Germinal center (tissue), 1 donor: Measurements from ENCODE around the gene UGT1A7.

Experiments used
- DNase-seq: peaks from one replicate; pipeline ENCODE4 v3.0.0; 2012; ENCODE audit warnings: mixed read lengths, low spot score

Gene UGT1A7

DNA sequence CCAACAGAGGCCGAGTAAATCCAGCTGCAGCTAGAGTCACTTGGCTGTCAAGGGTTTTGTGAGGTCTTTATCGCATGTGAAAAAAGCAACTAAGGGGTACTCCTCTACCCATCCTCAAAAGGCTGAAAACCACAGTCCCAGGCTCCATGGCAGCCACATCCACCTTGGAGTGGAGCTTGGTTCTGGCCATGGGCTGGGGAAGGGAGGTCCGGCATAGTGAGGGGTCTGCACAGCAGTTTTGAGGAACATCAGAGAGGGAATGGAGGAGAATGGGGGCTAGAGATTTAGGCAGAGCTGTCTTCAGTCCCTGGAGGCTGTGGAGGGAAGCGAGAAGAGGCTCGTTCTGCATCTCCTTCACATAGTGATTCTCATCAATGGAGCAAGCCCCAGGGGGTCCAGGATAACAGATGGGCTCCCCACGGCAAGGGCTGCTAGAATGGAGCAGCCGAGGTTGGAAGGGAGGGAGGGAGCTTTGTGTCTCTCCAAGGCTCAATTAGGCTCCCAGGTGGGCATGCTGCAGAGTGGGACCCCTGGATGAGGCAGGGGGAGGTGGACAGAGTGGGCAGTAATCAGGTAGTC is 117.5 kb downstream of the UGT1A7 start:
- DNase-seq, result no peak

DNA sequence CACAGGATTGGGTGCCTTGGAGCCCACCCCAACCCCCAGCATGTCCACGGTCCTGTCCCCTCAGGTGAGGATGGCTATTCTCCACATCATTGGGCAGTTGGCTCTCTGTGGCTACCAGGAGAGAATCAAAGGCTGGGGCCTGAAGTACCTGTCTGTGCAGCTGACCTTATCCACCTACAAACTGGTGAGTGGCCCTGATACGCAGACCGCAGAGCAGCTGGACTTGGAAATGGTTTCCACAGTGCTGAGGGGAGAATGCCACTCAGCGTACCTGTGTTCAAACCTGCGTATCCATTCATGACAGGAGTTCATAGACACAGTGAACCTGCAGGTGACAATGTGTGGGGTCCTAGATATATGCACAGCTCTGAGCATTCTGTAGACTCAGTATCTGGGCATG is 118.0 kb downstream of the UGT1A7 start:
- no peak for DNase-seq

DNA sequence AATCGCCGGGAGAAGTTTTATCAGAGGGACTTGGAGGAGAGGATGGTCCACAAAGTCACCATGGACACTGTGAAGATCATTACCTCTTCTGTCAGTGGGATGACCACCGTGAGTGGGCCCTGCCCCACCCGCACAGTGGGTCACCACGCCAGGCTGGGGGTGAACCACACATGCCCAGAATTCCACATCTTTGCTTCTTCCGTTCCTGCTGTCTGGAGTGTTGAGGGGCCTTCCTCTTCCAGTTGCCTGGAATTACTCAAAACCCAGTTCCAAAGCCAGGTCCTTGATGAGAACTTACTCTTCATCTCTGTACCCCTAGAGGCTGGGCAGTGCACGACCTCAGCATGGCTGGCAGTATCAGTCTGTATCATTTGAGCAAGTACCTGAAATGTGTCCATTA is 118.5 kb downstream of the UGT1A7 start:
- DNase-seq, result no peak

DNA sequence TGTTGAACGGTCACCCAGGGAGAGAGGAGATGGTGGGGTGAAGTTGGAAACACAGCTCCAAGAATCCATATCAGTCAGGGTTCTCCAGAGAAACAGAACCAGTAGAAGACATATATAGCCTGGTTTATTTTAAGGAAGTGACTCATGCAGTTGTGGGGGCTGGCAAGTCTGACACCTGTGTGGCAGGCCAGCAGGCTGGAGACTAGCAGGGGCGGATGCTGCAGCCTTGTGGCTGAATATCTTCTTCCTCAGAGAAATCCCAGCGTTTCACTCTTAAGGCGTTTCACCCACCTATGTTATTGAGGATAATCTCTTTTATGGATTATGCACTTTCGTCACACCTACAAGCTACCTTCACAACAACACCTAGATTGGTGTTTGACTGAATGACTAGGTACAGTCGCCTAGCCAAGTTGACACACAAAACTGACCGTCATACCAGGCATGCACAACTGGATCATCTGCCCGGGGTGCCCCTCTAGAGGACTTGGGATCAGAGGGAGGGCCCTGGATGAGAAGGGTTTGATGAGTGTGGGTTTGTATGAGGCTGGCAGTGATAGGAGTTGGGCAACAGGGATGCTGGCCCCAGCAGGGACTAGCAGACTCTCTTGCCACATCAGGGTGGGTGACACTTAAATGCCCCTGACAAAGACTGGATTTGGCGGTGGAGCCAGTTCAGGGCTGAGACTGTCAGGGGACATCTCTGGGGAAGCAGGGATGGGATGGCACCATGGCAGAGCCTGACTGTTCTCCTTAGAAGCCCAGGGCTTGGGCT is 119.8 kb downstream of the UGT1A7 start:
- peak; percentile 26 for DNase-seq

DNA sequence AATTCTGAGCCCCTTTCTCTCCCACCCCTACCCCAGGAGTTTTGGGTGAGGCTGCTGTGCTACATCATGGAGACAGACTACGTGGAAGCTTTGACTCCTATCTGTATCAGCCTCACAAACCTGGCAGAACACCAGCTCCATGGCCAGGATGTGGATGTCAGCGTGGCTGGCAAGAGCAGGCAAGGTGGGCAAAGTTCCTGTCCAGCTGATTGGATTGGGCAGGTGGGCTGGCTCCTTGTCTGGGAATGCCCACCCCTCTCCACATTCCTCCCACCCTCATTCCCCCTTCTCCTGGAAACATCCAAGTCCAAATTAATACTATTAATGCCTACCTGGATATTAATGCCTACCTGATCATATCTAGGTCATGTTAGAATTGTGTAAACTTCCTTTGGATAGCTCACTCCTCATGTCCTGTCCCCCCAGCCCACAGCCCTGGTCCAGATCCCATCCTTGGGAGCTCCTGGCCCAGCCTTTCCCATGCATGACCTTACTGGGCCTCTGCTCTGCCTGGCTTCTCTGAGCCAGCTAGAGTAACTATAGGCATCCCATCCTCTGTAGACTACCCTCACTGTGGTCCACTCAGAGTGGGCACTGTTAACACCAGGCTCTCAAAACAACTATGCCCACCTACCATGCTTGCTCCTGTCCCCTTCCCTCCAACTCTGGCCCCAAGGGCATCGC is 120.6 kb downstream of the UGT1A7 start:
- no peak for DNase-seq

DNA sequence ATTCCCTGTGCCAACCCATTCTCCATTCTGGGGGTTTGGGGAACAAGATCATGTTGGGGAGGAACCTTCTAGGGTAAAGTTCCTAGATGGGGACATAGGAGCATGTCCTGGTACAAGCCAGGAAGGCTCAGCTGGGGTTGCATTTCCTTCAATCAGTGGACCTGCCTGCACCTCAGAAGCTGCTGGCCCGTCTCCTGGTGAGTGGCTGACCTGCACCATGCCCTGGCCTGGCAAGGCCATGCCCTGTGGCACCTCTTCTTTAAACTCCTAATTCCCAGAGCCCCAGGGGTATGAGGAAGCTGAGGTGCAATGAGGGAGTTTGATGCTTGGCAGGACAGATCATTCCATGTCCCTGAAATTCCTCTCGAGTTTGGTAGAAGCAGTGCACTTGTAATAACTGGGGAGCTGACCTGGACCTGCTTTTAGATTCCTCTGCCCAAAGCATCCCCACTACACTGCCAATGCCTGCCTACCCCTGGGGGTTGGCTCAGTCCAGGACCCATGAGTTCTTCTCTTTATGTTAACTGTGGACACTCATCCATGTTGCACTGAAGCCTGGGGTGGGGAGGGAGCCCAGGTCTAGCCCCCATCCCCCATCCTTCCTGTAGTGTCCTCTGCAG is 121.7 kb downstream of the UGT1A7 start:
- no peak for DNase-seq

DNA sequence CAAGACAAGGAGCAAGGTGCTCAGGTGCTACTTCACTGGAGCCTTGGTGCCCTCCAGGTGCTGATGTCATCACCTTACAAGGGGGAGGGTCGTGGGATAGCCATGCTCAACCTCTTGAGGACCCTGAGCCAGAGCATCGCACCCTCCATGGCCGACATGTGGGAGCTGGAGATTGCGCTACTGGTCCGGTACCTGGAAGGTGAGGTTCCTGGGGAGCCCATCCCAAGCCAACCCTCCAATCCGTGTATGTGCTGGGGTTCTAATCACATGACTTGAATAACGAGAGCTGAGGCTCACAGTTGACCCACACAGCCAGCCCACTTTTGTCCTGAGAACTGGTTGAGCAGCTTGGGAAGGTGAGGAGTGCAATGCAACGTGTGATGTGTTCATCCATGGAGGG is 122.3 kb downstream of the UGT1A7 start:
- no peak for DNase-seq

DNA sequence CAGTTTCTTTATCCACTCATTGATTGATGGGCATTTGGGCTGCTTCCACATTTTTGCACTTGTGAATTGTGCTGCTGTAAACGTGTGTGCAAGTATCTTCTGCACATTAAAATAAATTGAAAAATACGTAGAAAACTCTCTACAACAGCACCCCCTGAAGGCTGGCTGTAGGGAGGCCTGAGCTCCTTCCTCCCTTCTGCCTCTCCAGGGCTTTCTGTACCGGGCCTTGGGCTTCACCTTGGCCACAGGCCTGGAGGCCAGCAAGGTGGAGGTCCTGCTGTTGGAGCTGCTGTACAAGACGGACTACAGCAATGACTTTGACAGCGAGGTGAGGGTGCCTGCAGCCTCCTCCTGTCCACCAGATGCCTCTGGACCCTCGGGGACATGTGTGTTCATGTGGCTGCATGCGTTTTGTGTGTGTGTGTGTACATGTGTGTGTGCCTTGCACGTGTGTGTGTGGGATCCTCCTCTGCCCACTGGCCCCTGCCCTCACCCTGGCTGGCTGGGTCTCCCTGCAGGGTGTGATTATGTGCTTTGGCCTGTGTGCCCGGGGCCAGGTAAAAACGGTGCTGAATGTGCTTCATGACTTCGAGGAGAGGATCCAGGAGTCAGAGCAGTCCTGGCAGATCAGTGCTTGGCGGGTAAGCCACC is 125.6 kb downstream of the UGT1A7 start:
- DNase-seq, result no peak

DNA sequence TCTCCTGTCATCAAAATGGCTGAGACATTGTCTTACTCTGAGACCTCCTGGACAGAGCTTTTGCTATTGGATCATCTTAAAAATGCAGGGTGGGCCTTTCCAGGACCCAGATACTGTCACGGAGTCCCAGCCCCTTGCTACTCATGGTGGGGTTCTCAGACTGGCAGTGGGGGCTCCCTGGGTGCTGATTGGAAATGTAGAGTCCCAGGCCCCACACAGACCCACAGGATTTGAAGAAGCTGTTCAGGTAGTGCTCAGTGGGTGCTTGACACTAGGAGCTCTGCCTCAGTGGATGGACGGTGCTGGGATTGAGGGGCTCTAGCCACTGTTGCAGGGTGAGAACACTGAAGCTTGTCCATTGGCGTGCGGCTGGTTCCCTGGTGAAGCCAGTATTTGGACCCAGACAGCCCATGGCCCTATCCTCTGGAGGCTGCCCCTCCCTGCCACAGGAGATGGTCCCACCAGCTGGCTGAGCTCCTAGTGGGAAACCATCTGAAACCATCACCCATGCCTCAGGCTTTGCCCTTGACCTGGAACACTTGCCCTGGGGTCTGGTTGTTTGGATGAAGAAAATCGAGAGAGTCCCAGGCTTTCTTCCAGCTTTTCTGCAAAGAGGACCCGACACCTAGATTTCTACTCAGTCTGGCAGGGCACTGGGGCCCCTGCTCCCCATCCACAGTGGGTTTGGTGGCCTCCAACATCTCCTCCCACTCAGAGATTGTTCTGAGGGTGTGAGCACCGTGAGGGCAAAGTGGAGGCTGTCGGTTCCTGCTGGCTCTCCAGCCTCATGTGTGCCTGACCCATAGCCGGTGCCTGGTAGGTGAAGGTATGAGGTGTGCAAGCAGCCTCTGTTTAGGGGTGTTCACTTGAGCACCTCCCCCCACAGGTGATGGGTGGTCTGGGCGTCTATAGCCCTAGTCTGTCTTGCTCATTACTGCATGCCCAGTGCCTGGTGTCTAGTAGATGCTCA is 126.5 kb downstream of the UGT1A7 start:
- no peak for DNase-seq

DNA sequence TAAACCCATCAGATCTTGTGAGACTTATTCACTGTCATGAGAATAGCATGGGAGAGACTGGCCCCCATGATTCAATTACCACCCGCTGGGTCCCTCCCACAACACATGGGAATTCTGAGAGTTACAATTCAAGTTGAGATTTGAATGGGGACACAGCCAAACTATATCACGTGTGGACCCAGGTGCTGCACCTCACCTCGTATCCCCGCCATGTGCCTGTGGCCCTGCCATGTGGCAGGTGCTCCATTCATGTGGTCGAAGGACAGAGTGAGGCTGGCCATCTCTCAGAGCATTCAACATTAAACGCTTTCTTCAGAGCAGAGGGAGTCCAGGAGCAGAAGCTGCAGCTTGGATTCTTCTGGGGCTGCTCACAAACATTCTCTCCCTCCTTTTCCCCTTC is 128.7 kb downstream of the UGT1A7 start:
- DNase-seq, result no peak

DNA sequence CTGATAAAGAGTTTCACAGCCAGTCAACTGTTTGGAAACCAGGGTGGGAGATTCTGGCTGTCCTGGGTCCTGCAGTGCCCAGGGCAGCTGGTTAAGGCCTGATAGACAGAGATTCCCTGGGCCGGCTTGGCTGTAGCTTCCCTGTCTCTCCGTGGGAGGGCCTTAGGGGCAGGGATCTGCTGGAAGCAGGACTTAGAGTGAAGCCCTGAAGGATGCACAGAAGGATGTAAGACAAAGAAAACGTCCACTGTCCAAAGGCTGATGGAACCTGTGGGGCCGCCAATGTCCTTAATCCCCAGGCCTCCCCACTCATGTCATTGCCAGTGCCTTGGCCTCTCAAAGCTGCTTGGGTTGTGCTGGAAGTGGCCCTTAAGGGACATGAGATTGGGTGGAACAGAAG is 129.4 kb downstream of the UGT1A7 start:
- no peak for DNase-seq

DNA sequence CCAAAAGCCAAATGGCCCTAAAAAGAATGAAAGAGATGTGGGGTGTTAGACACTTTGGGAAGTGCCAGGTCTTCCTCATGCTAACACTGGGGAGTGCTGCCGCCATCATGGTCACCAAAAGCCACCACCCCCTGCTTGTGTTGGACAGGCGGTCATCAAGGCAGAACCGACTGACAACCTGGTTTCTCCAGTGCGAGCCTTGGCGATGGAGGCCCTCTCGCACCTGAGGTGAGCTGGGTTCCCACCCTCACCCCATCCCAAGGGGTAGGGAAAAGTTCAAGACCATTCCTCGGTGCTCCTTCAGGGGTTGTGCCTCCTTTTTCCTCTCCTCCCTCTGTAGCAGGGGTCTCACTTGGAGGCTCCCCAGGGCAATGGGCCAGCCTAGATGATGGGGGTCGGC is 130.0 kb downstream of the UGT1A7 start:
- DNase-seq, result no peak

DNA sequence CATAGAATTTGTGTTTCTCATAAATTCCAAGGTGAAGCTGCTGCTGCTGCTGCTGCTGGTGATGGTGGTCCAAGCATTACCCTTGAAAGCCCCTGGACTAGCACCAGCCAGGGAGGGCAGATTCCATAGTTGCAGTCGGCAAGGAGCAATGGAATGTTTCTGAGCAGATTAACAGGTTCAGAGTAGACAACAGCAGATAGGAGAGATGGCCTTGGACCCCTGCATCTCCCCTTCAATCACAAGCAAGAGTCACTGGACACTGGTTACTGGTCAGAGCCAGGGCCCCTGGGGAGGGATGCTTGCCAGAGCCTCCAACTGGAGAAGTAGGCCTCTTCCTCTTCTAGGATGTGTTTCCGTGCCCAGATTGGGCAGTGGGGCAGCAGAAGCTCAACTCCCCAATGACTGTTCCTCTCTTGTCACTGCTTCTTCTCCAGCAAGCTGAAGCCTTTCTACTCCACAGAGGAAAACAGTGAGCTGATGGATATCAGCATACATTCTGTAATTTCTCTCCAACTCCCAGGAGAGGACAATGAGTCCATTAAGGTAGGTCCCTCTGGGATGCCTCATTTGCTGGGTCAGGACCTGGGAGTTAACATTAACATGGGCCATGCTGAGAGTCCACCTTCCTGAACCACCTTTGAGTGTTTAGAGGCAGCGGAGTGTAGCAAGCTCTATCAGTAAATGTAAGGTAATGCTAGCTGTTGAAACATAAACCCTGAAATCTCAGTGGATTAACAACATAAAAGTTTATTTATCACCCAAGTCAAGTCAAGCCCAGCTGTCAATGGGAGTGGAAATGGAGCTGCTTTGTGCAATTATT is 131.7 kb downstream of the UGT1A7 start:
- no peak for DNase-seq

DNA sequence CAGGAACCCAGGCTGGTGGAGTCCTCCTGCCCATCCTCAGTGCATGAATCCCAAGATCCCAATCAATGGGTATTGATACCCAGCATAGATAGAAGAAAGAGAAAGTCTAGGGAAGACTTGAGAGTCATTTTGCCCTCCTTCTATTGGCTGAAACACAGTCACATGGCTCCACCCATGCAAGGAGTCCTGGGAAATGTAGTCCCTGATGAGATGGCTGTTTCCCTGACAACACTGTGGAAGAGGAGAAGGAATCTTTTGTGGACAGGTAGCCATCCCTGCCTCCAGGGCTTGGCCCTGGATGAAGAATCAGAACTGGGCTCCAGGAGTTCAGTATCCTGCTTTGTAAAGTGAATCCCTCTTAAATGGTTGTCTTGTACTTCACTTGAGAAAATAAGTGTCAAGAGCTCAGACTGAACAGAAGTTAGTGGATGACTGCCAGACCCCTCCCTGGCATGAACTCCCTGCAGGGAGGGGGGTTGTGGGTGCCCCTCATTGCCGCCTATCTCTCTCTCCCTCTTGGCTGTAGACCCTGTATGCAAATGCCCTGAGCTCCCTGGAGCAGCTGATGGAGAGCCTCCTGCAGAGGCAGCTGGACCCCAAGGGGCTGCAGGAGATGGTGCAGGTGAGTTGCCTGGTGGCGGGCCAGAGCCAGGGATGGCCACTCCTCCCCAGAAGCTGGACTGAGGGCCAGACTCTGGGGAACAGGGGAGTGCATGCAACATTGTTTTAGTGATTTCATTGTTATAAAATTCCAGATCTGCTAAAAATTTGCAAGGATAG is 132.5 kb downstream of the UGT1A7 start:
- DNase-seq, result peak; percentile 30

DNA sequence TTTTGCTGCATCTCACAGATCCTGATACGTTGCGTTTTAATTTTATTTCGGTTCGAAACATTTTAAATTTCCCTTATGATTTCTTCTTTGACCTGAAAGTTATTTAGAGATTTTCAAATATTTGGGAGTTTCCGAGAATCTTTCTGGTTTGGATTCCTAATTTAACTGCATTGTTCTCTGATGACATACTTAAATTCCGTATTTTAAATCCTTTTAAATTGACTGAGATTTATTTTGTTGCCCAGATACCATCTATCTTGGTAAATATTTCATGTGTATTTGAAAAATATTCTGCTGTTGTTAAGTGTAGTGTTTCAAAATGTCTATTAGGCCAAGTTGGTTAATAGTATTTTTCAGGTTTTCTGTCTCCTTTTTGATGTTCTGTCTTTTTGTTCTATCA is 134.2 kb downstream of the UGT1A7 start:
- no peak for DNase-seq

DNA sequence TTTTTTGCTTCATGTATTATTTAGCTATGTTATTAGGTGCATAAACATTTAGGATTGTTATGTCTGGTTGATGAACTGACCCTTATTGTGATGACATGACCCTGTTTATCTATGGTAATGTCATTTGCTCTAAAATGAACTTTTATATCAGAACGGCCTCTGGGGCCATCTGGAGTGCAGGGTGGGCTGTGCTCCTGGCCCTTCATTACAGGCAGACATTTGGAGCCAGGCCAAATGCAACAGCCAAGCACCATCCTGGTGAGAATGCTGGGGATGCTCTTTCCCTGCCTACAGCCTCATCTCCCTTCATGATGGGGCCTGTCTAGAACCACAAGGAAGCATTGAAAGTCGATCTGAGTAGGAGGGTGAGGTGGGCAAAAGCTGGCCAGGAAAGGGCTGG is 134.6 kb downstream of the UGT1A7 start:
- DNase-seq, result no peak

DNA sequence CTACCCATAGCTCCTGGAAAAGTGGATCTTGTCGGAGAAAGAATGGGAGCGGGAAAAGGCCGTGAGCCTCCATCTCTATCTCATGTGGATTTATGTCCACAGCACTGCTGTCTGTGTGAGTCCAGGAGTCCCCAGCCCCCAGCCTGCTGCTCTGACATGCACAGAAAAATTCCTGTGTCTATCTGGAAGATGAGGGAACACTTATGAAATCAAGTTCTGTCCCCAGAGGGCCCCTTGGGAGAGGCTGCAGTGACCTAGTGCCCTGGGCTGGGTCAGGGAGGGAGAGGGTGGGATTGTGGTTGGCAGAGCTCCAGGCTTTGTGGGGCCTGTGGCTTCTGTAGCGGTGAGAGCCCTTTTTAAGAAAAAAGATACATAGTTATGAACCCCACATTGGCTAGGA is 135.1 kb downstream of the UGT1A7 start:
- DNase-seq, result no peak

DNA sequence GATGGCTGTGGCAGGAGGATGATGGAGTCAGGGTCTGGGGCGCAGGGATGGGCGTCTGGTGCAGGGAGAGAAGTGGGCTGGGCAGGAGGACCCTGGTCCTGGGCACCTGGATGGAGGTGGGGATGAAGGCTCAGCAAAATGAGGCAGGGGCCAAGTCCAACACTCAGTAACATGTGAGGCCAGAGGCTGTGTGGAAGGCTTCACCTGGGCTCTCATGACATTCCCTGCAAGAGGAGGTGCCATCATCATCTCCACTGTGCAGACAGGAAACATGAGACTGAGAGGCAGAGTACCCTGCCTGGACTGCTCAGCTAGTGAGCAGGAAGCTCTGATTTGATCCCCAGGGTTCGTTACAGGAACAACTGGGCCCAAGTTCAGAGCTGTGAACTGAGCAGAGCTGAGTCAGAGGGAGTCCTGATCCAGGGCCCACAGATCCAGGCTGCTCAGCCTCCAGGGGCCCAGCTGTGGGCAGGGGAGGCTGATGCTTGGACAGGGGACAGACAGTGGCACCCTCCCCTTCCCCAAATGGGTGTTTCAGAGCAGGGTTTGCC is 135.7 kb downstream of the UGT1A7 start:
- no peak for DNase-seq

DNA sequence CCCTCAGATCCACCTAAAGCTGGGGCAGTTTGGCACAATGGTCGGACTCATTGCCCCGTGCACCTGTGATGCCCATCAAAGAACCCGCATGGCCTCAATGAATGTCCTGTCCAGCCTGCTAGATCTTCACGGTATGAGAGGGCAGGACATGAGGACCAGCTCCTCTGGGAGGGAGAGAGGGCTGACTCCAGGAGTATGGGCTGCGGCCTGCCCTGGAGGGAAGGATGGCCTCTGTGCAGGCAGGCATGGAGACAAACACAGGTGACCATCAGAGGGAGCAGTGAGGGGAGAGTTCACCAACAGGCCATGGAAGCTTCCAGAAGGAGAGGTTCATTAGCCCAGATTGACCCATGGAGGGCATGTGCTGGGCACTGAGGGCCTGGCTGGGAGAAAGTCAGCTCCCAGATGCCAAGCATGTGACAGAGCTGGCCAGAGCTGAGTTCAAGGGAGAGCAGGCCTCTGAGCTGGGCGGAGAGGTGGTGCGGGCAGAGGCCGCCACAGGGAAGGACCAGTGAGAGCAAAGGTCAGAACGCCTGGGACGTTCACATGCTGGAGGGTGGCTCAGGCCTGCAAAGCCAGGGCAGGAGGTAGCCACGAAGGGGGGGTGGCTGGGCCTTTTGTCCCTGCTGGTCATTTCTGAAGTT is 136.4 kb downstream of the UGT1A7 start:
- no peak for DNase-seq
